ENCODE results near the gene ART5. TPM values are rescaled to one million over a fixed set of nuclear protein-coding genes. Genes with fewer than 3 reads are reported as not detected.

Gene ART5
- total RNA-seq, 1 experiment from 2014 or later, result not detected

- no peak overlapping the region for H3K27ac ChIP-seq (ENCODE audit: low read depth, low read length, poor library complexity, severe bottlenecking)
- BruUV-seq (replicated peaks), result no TSS peak
- no peak for TF ChIP-seq EZH2 (IDR thresholded peaks at IDR 0.05; ENCODE audit: borderline replicate concordance, low read depth, low read length, poor library complexity, severe bottlenecking)
- no peak for TF ChIP-seq CTCF (conservative IDR thresholded peaks at IDR 0.05; ENCODE audit: low read depth, low read length)
Observed at GRCh38 chr11:3626250-3626960, 15.4 kb downstream of the ART5 start.

GRCh38 chr11:3623767-3624458 lies 17.9 kb downstream of the ART5 start:
- Histone ChIP-seq H3K4me1 (ENCODE audit: insufficient read depth, low read length, poor library complexity, severe bottlenecking) (no peaks in the 10 kb centered on the region), H3K27ac (ENCODE audit: low read depth, low read length, poor library complexity, severe bottlenecking) (no peak overlapping the region), H3K36me3 (ENCODE audit: insufficient read depth, low read length, poor library complexity, severe bottlenecking) (no peaks in the 10 kb centered on the region), H3K9me3 (ENCODE audit: low read depth, low read length, poor library complexity, severe bottlenecking) (no peaks in the 10 kb centered on the region), H3K27me3 (replicated peaks; ENCODE audit: insufficient read depth, low read depth, low read length, poor library complexity) (no peaks in the 10 kb centered on the region), H3K4me3 (ENCODE audit: low read depth, low read length, poor library complexity, severe bottlenecking) (no peak overlapping the region)
- no peak for TF ChIP-seq CTCF (conservative IDR thresholded peaks at IDR 0.05; ENCODE audit: low read depth, low read length)
- TF ChIP-seq EZH2 (IDR thresholded peaks at IDR 0.05; ENCODE audit: borderline replicate concordance, low read depth, low read length, poor library complexity, severe bottlenecking), result no peak
- intact Hi-C loops (cut with micrococcal nuclease; ENCODE audit: unreplicated experiment), result no loop called here
- no peak for DNase-seq (ENCODE audit: low spot score)
- no TSS peak for BruUV-seq (replicated peaks)
- POLR2A ChIA-PET (ENCODE audit: low non-redundant PET), result no interaction called here
- CTCF ChIA-PET, result no interaction called here

More at GRCh38 chr11:3626250-3626960, 15.4 kb downstream of the ART5 start:
- no peak for DNase-seq (ENCODE audit: low spot score)
- no peaks in the 10 kb centered on the region for H3K27me3 ChIP-seq (replicated peaks; ENCODE audit: insufficient read depth, low read depth, low read length, poor library complexity)
- H3K36me3 ChIP-seq (ENCODE audit: insufficient read depth, low read length, poor library complexity, severe bottlenecking), result no peaks in the 10 kb centered on the region
- no peak overlapping the region for H3K4me3 ChIP-seq (ENCODE audit: low read depth, low read length, poor library complexity, severe bottlenecking)
- H3K9me3 ChIP-seq (ENCODE audit: low read depth, low read length, poor library complexity, severe bottlenecking), result no peaks in the 10 kb centered on the region
- POLR2A ChIA-PET (ENCODE audit: low non-redundant PET), result no interaction called here
- CTCF ChIA-PET, result no interaction called here
- no peaks in the 10 kb centered on the region for H3K4me1 ChIP-seq (ENCODE audit: insufficient read depth, low read length, poor library complexity, severe bottlenecking)
- intact Hi-C loops (cut with micrococcal nuclease; ENCODE audit: unreplicated experiment), result no loop called here

- no peaks in the 10 kb centered on the region for H3K9me3 ChIP-seq (ENCODE audit: low read depth, low read length, poor library complexity, severe bottlenecking)
- intact Hi-C loops (cut with micrococcal nuclease; ENCODE audit: unreplicated experiment), result no loop called here
- ChIA-PET POLR2A (ENCODE audit: low non-redundant PET) (no interaction called here), CTCF (no interaction called here)
- H3K27ac ChIP-seq (ENCODE audit: low read depth, low read length, poor library complexity, severe bottlenecking), result no peak overlapping the region
- TF ChIP-seq CTCF (conservative IDR thresholded peaks at IDR 0.05; ENCODE audit: low read depth, low read length) (no peak), EZH2 (IDR thresholded peaks at IDR 0.05; ENCODE audit: borderline replicate concordance, low read depth, low read length, poor library complexity, severe bottlenecking) (no peak)
- H3K4me1 ChIP-seq (ENCODE audit: insufficient read depth, low read length, poor library complexity, severe bottlenecking), result no peaks in the 10 kb centered on the region
- DNase-seq (ENCODE audit: low spot score), result no peak
- no peak overlapping the region for H3K4me3 ChIP-seq (ENCODE audit: low read depth, low read length, poor library complexity, severe bottlenecking)
- BruUV-seq (replicated peaks), result no TSS peak
- no peaks in the 10 kb centered on the region for H3K36me3 ChIP-seq (ENCODE audit: insufficient read depth, low read length, poor library complexity, severe bottlenecking)
- H3K27me3 ChIP-seq (replicated peaks; ENCODE audit: insufficient read depth, low read depth, low read length, poor library complexity), result no peaks in the 10 kb centered on the region
Observed at GRCh38 chr11:3623121-3623520, 18.7 kb downstream of the ART5 start.

Data from A673 (cell line).